Glutamatergic neuron (in vitro differentiated cells): ENCODE data around the gene CCNL2. TPM values are rescaled to one million over a fixed set of nuclear protein-coding genes. Genes with fewer than 3 reads are reported as not detected.

Source experiments
- microRNA-seq: library from miRNA; unstranded; fragments of <30 nt; microRNA quantifications from one replicate; pipeline ENCODE4, GENCODE V29; 2020; ENCODE audit not compliant: unreplicated experiment
- total RNA-seq: library from RNA; stranded (reverse); fragmentation: NEBNext Ultra II Directional; extraction: Animal tissue kit (Norgen Biotek cat#: 25700); gene quantifications from one replicate; pipeline ENCODE4 v1.2.1, GENCODE V29; 2021; ENCODE audit not compliant: unreplicated experiment

Gene CCNL2
- total RNA-seq, 1 donor from 2014 or later: 394 TPM

Small RNA genes lying within 50 kb of the gene (microRNA-seq; reads per million reads assigned to microRNA genes)
- 4.5 reads per million, percentile 30 among the genes with 10 or more reads in this experiment for gene MIR6808

Other genes with a start within 250 kb of the CCNL2 start
- not detected for gene TTLL10, start 225.5 kb downstream of the CCNL2 start, total RNA-seq
- 3.0 TPM for gene TNFRSF18, start 192.7 kb downstream of the CCNL2 start, total RNA-seq
- 0.29 TPM for gene TNFRSF4, start 185.2 kb downstream of the CCNL2 start, total RNA-seq
- gene SDF4, start 167.3 kb downstream of the CCNL2 start, total RNA-seq: 89.2 TPM
- gene B3GALT6, start 167.1 kb downstream of the CCNL2 start, total RNA-seq: 30.0 TPM
- gene C1QTNF12, start 152.6 kb downstream of the CCNL2 start, total RNA-seq: 9.1 TPM
- gene UBE2J2, start 125.5 kb downstream of the CCNL2 start, total RNA-seq: 88.1 TPM
- 8.4 TPM for gene SCNN1D, start 118.9 kb downstream of the CCNL2 start, total RNA-seq
- 1,099 TPM for gene ACAP3, start 91.4 kb downstream of the CCNL2 start, total RNA-seq
- 45.5 TPM for gene PUSL1, start 90.7 kb downstream of the CCNL2 start, total RNA-seq
- gene INTS11, start 74.7 kb downstream of the CCNL2 start, total RNA-seq: 147 TPM
- 18.7 TPM for gene CPTP, start 74.5 kb downstream of the CCNL2 start, total RNA-seq
- 1.3 TPM for gene TAS1R3, start 68.1 kb downstream of the CCNL2 start, total RNA-seq
- 124 TPM for gene DVL1, start 49.9 kb downstream of the CCNL2 start, total RNA-seq
- 7.7 TPM for gene MXRA8, start 40.8 kb downstream of the CCNL2 start, total RNA-seq
- gene AURKAIP1, start 24.1 kb downstream of the CCNL2 start, total RNA-seq: 130 TPM
- gene MRPL20, start 8.0 kb upstream of the CCNL2 start, total RNA-seq: 98.6 TPM
- gene ANKRD65, start 21.9 kb upstream of the CCNL2 start, total RNA-seq: 38.4 TPM
- 56.9 TPM for gene VWA1, start 36.4 kb upstream of the CCNL2 start, total RNA-seq
- 10.2 TPM for gene ATAD3C, start 50.4 kb upstream of the CCNL2 start, total RNA-seq
- 34.9 TPM for gene ATAD3B, start 72.4 kb upstream of the CCNL2 start, total RNA-seq
- 32.1 TPM for gene ATAD3A, start 112.8 kb upstream of the CCNL2 start, total RNA-seq
- 24.4 TPM for gene TMEM240, start 141.3 kb upstream of the CCNL2 start, total RNA-seq
- gene SSU72, start 175.5 kb upstream of the CCNL2 start, total RNA-seq: 123 TPM
- gene FNDC10, start 200.8 kb upstream of the CCNL2 start, total RNA-seq: 11.9 TPM
- 77.7 TPM for gene MIB2, start 216.2 kb upstream of the CCNL2 start, total RNA-seq
- 162 TPM for gene MMP23B, start 232.8 kb upstream of the CCNL2 start, total RNA-seq